Measurements from ENCODE around the gene ZFC3H1. TPM values are rescaled to one million over a fixed set of nuclear protein-coding genes. Genes with fewer than 3 reads are reported as not detected.

ZFC3H1 gene
- total and polyA plus RNA-seq, 12 donors, result 11.8 to 56.2 (median 31.9) TPM

DNA sequence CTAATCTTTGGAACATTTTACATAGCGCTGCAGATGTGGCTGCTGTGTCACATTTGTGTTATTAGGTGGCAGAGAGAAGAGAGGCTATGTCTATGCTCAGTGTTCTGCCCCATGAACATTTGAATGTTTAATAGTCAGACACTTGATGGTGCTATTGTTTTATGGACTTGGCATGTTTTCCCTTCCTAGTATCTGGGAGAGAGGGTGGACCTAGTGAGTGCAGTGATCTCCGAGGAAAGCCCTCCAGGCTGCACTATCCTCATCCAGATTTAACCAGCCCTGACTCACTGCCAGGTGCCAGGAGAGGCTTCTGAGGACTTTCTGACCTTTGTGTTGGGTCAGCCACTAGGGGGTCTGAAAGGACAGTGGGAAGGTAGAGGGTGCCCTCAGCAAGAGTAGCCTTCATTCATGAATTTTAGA, 24.3 kb downstream of the ZFC3H1 start:
- WGBS, 4 donors, result 88 to 100% (median 93%) methylated on average over 1 to 2 of the region's 2 CpGs
- intact Hi-C loops (cut with DNase I), result no loop called here

GRCh38 chr12:71638499-71638898, 25.1 kb downstream of the ZFC3H1 start:
- H3K36me3 ChIP-seq (replicated peaks in 1 of 2), result peaks cover 0 to 69% of the 10 kb centered on the region in 2 donors
- no peaks in the 10 kb centered on the region for H3K9me3 ChIP-seq (replicated peaks in 1 of 3)
- H3K27ac ChIP-seq, result no peak overlapping the region
- no peak for DNase-seq
- H3K4me1 ChIP-seq (replicated peaks in 1 of 2), result no peaks in the 10 kb centered on the region
- intact Hi-C loops (cut with DNase I), result no loop called here
- no peaks in the 10 kb centered on the region for H3K27me3 ChIP-seq
- TF ChIP-seq, protein P1, sequence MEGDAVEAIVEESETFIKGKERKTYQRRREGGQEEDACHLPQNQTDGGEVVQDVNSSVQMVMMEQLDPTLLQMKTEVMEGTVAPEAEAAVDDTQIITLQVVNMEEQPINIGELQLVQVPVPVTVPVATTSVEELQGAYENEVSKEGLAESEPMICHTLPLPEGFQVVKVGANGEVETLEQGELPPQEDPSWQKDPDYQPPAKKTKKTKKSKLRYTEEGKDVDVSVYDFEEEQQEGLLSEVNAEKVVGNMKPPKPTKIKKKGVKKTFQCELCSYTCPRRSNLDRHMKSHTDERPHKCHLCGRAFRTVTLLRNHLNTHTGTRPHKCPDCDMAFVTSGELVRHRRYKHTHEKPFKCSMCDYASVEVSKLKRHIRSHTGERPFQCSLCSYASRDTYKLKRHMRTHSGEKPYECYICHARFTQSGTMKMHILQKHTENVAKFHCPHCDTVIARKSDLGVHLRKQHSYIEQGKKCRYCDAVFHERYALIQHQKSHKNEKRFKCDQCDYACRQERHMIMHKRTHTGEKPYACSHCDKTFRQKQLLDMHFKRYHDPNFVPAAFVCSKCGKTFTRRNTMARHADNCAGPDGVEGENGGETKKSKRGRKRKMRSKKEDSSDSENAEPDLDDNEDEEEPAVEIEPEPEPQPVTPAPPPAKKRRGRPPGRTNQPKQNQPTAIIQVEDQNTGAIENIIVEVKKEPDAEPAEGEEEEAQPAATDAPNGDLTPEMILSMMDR (IDR thresholded peaks at IDR 0.05), result no peak
- no peak for TF ChIP-seq POLR2A (IDR thresholded peaks at IDR 0.05)
- no peak overlapping the region for H3K4me3 ChIP-seq

More for the DNA sequence above, 24.3 kb downstream of the ZFC3H1 start:
- H3K36me3 ChIP-seq (replicated peaks in 1 of 2), result peaks cover 0 to 69% of the 10 kb centered on the region in 2 donors
- no peaks in the 10 kb centered on the region for H3K4me1 ChIP-seq (replicated peaks in 1 of 2)
- no peaks in the 10 kb centered on the region for H3K9me3 ChIP-seq (replicated peaks in 1 of 3)
- no peak for DNase-seq
- H3K27me3 ChIP-seq, result no peaks in the 10 kb centered on the region
- no peak overlapping the region for H3K27ac ChIP-seq
- TF ChIP-seq POLR2A (IDR thresholded peaks at IDR 0.05), result no peak
- TF ChIP-seq, protein P1 (IDR thresholded peaks at IDR 0.05), result no peak
- H3K4me3 ChIP-seq, result no peak overlapping the region

- Histone ChIP-seq H3K4me1 (replicated peaks in 1 of 2) (no peaks in the 10 kb centered on the region), H3K27me3 (no peaks in the 10 kb centered on the region), H3K27ac (no peak overlapping the region), H3K4me3 (no peak overlapping the region), H3K36me3 (replicated peaks in 1 of 2) (peaks cover 0 to 70% of the 10 kb centered on the region in 2 donors), H3K9me3 (replicated peaks in 1 of 3) (no peaks in the 10 kb centered on the region)
- TF ChIP-seq POLR2A (IDR thresholded peaks at IDR 0.05), result no peak
- TF ChIP-seq, protein P1 (IDR thresholded peaks at IDR 0.05), result peak; percentile 50 to 76 (median 60)
- WGBS, 4 donors, result 28 to 35% (median 31%) methylated on average over 3 of the region's 3 CpGs
- no peak for DNase-seq
- intact Hi-C loops (cut with DNase I), result no loop called here
Measured at GRCh38 chr12:71636704-71637115, 26.9 kb downstream of the ZFC3H1 start.

GRCh38 chr12:71627438-71628002, 36.1 kb downstream of the ZFC3H1 start:
- no peak overlapping the region for H3K4me3 ChIP-seq
- H3K4me1 ChIP-seq (replicated peaks in 1 of 2), result peaks cover 10 to 18% of the 10 kb centered on the region in 2 donors
- no peak overlapping the region for H3K27ac ChIP-seq
- no peaks in the 10 kb centered on the region for H3K27me3 ChIP-seq
- H3K9me3 ChIP-seq (replicated peaks in 1 of 3), result no peaks in the 10 kb centered on the region
- DNase-seq, result no peak
- WGBS, 4 donors, result 87 to 94% (median 89%) methylated on average over 2 of the region's 2 CpGs
- peaks cover 0 to 80% of the 10 kb centered on the region in 2 donors for H3K36me3 ChIP-seq (replicated peaks in 1 of 2)
- intact Hi-C loops (cut with DNase I), result no loop called here
- TF ChIP-seq, protein P1 (IDR thresholded peaks at IDR 0.05), result no peak
- no peak for TF ChIP-seq POLR2A (IDR thresholded peaks at IDR 0.05)
